PC-3 (cell line): ENCODE measurements around the gene PLA2G2A. TPM values are rescaled to one million over a fixed set of nuclear protein-coding genes. Genes with fewer than 3 reads are reported as not detected.

Source experiments
- ATAC-seq: fragments of 200-7000 bp; cut with Tn5 transposase; 2 replicates; pipeline ENCODE4 v1.9.1; 2020; ENCODE audit warnings: mild to moderate bottlenecking, moderate library complexity
- BruUV-seq: library from RNA; stranded (reverse); fragments of 400-500 nt; replicated peaks from 2 replicates; lab custom pipeline; 2021; lab: Mats Ljungman, UMichigan
- CTCF ChIA-PET: fragments of 300-600 bp; sonication (Branson Sonifier 250); formaldehyde crosslinking; loops from one replicate; lab custom pipeline; 2022; ENCODE audit warnings: antibody characterized with exemption; lab: Charles Lee
- POLR2A ChIA-PET: fragments of 300-600 bp; sonication (Branson Sonifier 250); formaldehyde crosslinking; loops from one replicate; lab custom pipeline; 2022; ENCODE audit warnings: antibody characterized with exemption; ENCODE audit not compliant: unreplicated experiment; lab: Charles Lee
- DNase-seq: peaks from one replicate; pipeline ENCODE4 v3.0.0-alpha.2; 2015
- H2AFZ ChIP-seq: fragments of 300-600 bp; sonication (generic); 2 replicates; pipeline ENCODE4 v1.6.0; 2016; ENCODE audit warnings: antibody characterized with exemption, low read length
- H3F3A ChIP-seq: fragments of 300-600 bp; sonication (generic); one replicate; pipeline ENCODE4 v1.6.0; 2017; ENCODE audit warnings: antibody characterized with exemption, low read length, control low read depth, mild to moderate bottlenecking; ENCODE audit not compliant: unreplicated experiment
- H3K27ac ChIP-seq: fragments of 300-600 bp; sonication (generic); 2 replicates; pipeline ENCODE4 v1.5.1; 2016; ENCODE audit warnings: mild to moderate bottlenecking, low read length
- H3K27me3 ChIP-seq: fragments of 300-600 bp; sonication (generic); 2 replicates; pipeline ENCODE4 v1.6.1; 2016; ENCODE audit warnings: low read length, mixed read lengths
- H3K36me3 ChIP-seq: fragments of 300-600 bp; sonication (generic); 2 replicates; pipeline ENCODE4 v1.6.1; 2016; ENCODE audit warnings: low read depth, mixed run types, low read length, mixed read lengths
- H3K4me1 ChIP-seq: fragments of 300-600 bp; sonication (generic); 2 replicates; pipeline ENCODE4 v1.5.1; 2016; ENCODE audit warnings: low read length; ENCODE audit not compliant: insufficient read depth
- H3K4me2 ChIP-seq: fragments of 300-600 bp; sonication (generic); 2 replicates; pipeline ENCODE4 v1.6.0; 2016; ENCODE audit warnings: low read length
- H3K4me3 ChIP-seq: fragments of 300-600 bp; sonication (generic); 2 replicates; pipeline ENCODE4 v1.5.1; 2016; ENCODE audit warnings: mild to moderate bottlenecking, low read length, mixed read lengths
- H3K79me2 ChIP-seq: fragments of 300-600 bp; sonication (generic); 2 replicates; pipeline ENCODE4 v1.6.1; 2017; ENCODE audit warnings: low read length, mixed read lengths
- H3K9ac ChIP-seq: fragments of 300-600 bp; sonication (generic); 2 replicates; pipeline ENCODE4 v1.6.0; 2016; ENCODE audit warnings: mild to moderate bottlenecking, low read length
- H3K9me2 ChIP-seq: fragments of 300-600 bp; sonication (generic); replicated peaks from 2 replicates; pipeline ENCODE4 v1.6.1; 2016; ENCODE audit warnings: mixed run types, low read length, mixed read lengths
- H3K9me3 ChIP-seq: fragments of 300-600 bp; sonication (generic); 2 replicates; pipeline ENCODE4 v1.6.1; 2016; ENCODE audit warnings: low read length, mixed read lengths
- H4K20me1 ChIP-seq: fragments of 300-600 bp; sonication (generic); 2 replicates; pipeline ENCODE4 v1.6.1; 2016; ENCODE audit warnings: low read length, mixed read lengths
- CTCF ChIP-seq: fragments of 300-600 bp; sonication (generic); conservative IDR thresholded peaks from 2 replicates; pipeline ENCODE4 v1.5.1; 2017; ENCODE audit warnings: antibody characterized with exemption, low read depth, mild to moderate bottlenecking, low read length
- EZH2 ChIP-seq: fragments of 300-600 bp; sonication (generic); IDR thresholded peaks from one replicate; pipeline ENCODE4 v1.6.1; 2017; ENCODE audit warnings: antibody characterized with exemption, mild to moderate bottlenecking, low read length; ENCODE audit not compliant: unreplicated experiment
- EZH2phosphoT487 ChIP-seq: fragments of 300-600 bp; sonication (generic); IDR thresholded peaks from 2 replicates; pipeline ENCODE4 v1.6.1; 2018; ENCODE audit warnings: mild to moderate bottlenecking, antibody characterized with exemption, low read length, borderline replicate concordance
- intact Hi-C: fragments of 100-400 bp; cut with micrococcal nuclease; formaldehyde crosslinking; loops from 2 replicates; pipeline ENCODE4 v1.9.0; 2023
- total RNA-seq: library from RNA; depleted of rRNA; stranded (reverse); fragments of >200 nt; gene quantifications from 2 replicates; pipeline ENCODE4 v1.2.3, GENCODE V29; 2014

The PLA2G2A gene
- total RNA-seq, 1 experiment from 2014 or later: not detected

GRCh38 chr1:19976317-19977003 lies 3.0 kb downstream of the PLA2G2A start:
- Histone ChIP-seq H3K36me3 (no peaks in the 10 kb centered on the region), H3K27ac (no peak overlapping the region), H3K4me3 (no peak overlapping the region), H3F3A (no peaks in the 10 kb centered on the region), H3K4me1 (peaks cover 7% of the 10 kb centered on the region), H3K9me3 (no peaks in the 10 kb centered on the region), H3K4me2 (no peak overlapping the region), H3K9me2 (no peaks in the 10 kb centered on the region), H3K27me3 (no peaks in the 10 kb centered on the region), H3K79me2 (no peaks in the 10 kb centered on the region), H2AFZ (no peak overlapping the region), H4K20me1 (no peaks in the 10 kb centered on the region), H3K9ac (no peak overlapping the region)
- BruUV-seq: no TSS peak
- ATAC-seq (no peak), DNase-seq (no peak)
- TF ChIP-seq EZH2 (no peak), EZH2phosphoT487 (no peak), CTCF (no peak)
- POLR2A ChIA-PET: interaction anchor here (0.8 kb wide), 1 partner anchor 55 kb away, joined by 3 read pairs; no protein-coding TSS in a partner anchor
- intact Hi-C loops: loop anchor here (5.0 kb wide), 1 partner anchor 126 kb away; no protein-coding TSS in a partner anchor
- CTCF ChIA-PET: interaction anchor here (0.6 kb wide), 1 partner anchor 240 kb away, joined by 3 read pairs; no protein-coding TSS in a partner anchor

GRCh38 chr1:19975423-19976193 lies 3.8 kb downstream of the PLA2G2A start:
- Histone ChIP-seq H3K4me2 (no peak overlapping the region), H3K4me3 (no peak overlapping the region), H3F3A (no peaks in the 10 kb centered on the region), H4K20me1 (no peaks in the 10 kb centered on the region), H3K4me1 (peaks cover 7% of the 10 kb centered on the region), H2AFZ (no peak overlapping the region), H3K27ac (no peak overlapping the region), H3K9me2 (no peaks in the 10 kb centered on the region), H3K79me2 (no peaks in the 10 kb centered on the region), H3K9me3 (no peaks in the 10 kb centered on the region), H3K27me3 (no peaks in the 10 kb centered on the region), H3K36me3 (no peaks in the 10 kb centered on the region), H3K9ac (no peak overlapping the region)
- POLR2A ChIA-PET: no interaction called here
- ATAC-seq (no peak), DNase-seq (no peak)
- BruUV-seq: no TSS peak
- intact Hi-C loops: loop anchor here (1.0 to 5.0 kb wide), 3 partner anchors 57 to 127 kb away; no protein-coding TSS in a partner anchor
- TF ChIP-seq CTCF (no peak), EZH2phosphoT487 (no peak), EZH2 (no peak)
- CTCF ChIA-PET: interaction anchor here (0.5 to 1.1 kb wide), 8 partner anchors 21 to 1209 kb away, joined by 3 to 12 read pairs (median 4); no protein-coding TSS in a partner anchor
